ENCODE measurements around the gene IL1RN.

Gene IL1RN

GRCh38 chr2:113173542-113174375, 46.4 kb downstream of the IL1RN start, which contains the start of gene PSD4:
Gene PSD4, plus strand, starts transcription at chr2:113173971. Its CDS starts 8,486 bp downstream, at chr2:113182457.
- Histone ChIP-seq H3K27ac (ENCODE audit: low read depth, low read length) (no peak within 1 kb of the TSS), H3K9me3 (ENCODE audit: control insufficient read depth in 1 of 2, low read length in 2 of 2) (no peaks in the 10 kb centered on the region), H3K4me3 (ENCODE audit: low read depth in 1 of 2, low read length in 2 of 2) (peak within 1 kb of the TSS; percentile 69 to 72), H3K27me3 (ENCODE audit: control insufficient read depth in 1 of 2, insufficient read depth in 2 of 2, low read length in 2 of 2) (no peaks in the 10 kb centered on the region), H3K36me3 (ENCODE audit: control insufficient read depth in 1 of 2, insufficient read depth in 2 of 2, low read length in 2 of 2) (no peaks in the 10 kb centered on the region), H3K9ac (ENCODE audit: low read depth in 1 of 2, low read length in 2 of 2) (peak within 1 kb of the TSS in 1 of 2 donors; percentile 54), H3K4me1 (ENCODE audit: control insufficient read depth in 1 of 2, insufficient read depth in 2 of 2, low read length in 2 of 2) (peaks cover 40 to 41% of the 10 kb centered on the region in 2 donors)

- peaks cover 36 to 47% of the 10 kb centered on the region in 2 donors for H3K4me1 ChIP-seq (ENCODE audit: control insufficient read depth in 1 of 2, insufficient read depth in 2 of 2, low read length in 2 of 2)
- peak overlapping the region; percentile 69 to 72 for H3K4me3 ChIP-seq (ENCODE audit: low read depth in 1 of 2, low read length in 2 of 2)
- H3K9me3 ChIP-seq (ENCODE audit: control insufficient read depth in 1 of 2, low read length in 2 of 2), result no peaks in the 10 kb centered on the region
- no peak overlapping the region for H3K27ac ChIP-seq (ENCODE audit: low read depth, low read length)
- H3K36me3 ChIP-seq (ENCODE audit: control insufficient read depth in 1 of 2, insufficient read depth in 2 of 2, low read length in 2 of 2), result no peaks in the 10 kb centered on the region
- H3K27me3 ChIP-seq (ENCODE audit: control insufficient read depth in 1 of 2, insufficient read depth in 2 of 2, low read length in 2 of 2), result no peaks in the 10 kb centered on the region
- peak overlapping the region in 1 of 2 donors; percentile 54 for H3K9ac ChIP-seq (ENCODE audit: low read depth in 1 of 2, low read length in 2 of 2)
These were observed 47.0 kb downstream of the IL1RN start for GRCh38 chr2:113174376-113174750.

DNA sequence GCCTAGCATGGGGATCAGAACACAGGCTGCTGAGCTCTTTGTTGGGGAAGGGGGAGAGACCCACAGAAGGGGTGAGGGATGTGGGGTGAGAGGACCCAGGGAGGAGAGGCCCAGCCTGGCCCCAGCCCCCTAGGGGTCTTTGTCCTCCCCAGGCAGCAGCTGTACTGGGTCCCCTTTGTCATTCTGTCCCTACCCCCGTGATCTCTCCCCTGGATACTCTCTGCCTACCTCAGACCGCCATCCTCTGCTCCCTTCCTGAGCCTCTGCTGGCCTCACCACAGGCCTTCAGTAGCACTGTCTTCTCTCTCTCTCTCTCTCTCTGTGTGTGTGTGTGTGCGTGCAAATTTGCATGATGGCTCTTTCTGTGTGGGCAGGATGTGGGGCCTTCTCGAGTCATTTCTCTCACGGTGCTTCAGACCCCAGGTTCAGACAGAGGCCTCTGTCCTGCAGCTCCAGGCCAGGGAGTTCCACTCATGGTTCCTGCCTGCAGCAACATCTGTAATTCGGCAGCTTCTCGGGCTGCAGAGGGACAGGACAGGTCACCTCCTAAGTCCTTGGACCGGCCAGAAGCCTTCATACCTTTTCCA, 47.7 kb downstream of the IL1RN start:
- Histone ChIP-seq H3K4me3 (ENCODE audit: low read depth in 1 of 2, low read length in 2 of 2) (peak overlapping the region; percentile 69 to 72), H3K9me3 (ENCODE audit: control insufficient read depth in 1 of 2, low read length in 2 of 2) (no peaks in the 10 kb centered on the region), H3K27me3 (ENCODE audit: control insufficient read depth in 1 of 2, insufficient read depth in 2 of 2, low read length in 2 of 2) (no peaks in the 10 kb centered on the region), H3K36me3 (ENCODE audit: control insufficient read depth in 1 of 2, insufficient read depth in 2 of 2, low read length in 2 of 2) (no peaks in the 10 kb centered on the region), H3K4me1 (ENCODE audit: control insufficient read depth in 1 of 2, insufficient read depth in 2 of 2, low read length in 2 of 2) (peaks cover 44 to 52% of the 10 kb centered on the region in 2 donors), H3K27ac (ENCODE audit: low read depth, low read length) (no peak overlapping the region), H3K9ac (ENCODE audit: low read depth in 1 of 2, low read length in 2 of 2) (peak overlapping the region; percentile 15 to 54)

- no peaks in the 10 kb centered on the region for H3K9me3 ChIP-seq (ENCODE audit: control insufficient read depth in 1 of 2, low read length in 2 of 2)
- peaks cover 51 to 59% of the 10 kb centered on the region in 2 donors for H3K4me1 ChIP-seq (ENCODE audit: control insufficient read depth in 1 of 2, insufficient read depth in 2 of 2, low read length in 2 of 2)
- H3K27me3 ChIP-seq (ENCODE audit: control insufficient read depth in 1 of 2, insufficient read depth in 2 of 2, low read length in 2 of 2), result no peaks in the 10 kb centered on the region
- H3K27ac ChIP-seq (ENCODE audit: low read depth, low read length), result no peak overlapping the region
- H3K4me3 ChIP-seq (ENCODE audit: low read depth in 1 of 2, low read length in 2 of 2), result peak overlapping the region; percentile 69 to 72
- no peaks in the 10 kb centered on the region for H3K36me3 ChIP-seq (ENCODE audit: control insufficient read depth in 1 of 2, insufficient read depth in 2 of 2, low read length in 2 of 2)
- H3K9ac ChIP-seq (ENCODE audit: low read depth in 1 of 2, low read length in 2 of 2), result peak overlapping the region; percentile 15 to 21
These were observed 48.6 kb downstream of the IL1RN start for GRCh38 chr2:113175736-113176695.

DNA sequence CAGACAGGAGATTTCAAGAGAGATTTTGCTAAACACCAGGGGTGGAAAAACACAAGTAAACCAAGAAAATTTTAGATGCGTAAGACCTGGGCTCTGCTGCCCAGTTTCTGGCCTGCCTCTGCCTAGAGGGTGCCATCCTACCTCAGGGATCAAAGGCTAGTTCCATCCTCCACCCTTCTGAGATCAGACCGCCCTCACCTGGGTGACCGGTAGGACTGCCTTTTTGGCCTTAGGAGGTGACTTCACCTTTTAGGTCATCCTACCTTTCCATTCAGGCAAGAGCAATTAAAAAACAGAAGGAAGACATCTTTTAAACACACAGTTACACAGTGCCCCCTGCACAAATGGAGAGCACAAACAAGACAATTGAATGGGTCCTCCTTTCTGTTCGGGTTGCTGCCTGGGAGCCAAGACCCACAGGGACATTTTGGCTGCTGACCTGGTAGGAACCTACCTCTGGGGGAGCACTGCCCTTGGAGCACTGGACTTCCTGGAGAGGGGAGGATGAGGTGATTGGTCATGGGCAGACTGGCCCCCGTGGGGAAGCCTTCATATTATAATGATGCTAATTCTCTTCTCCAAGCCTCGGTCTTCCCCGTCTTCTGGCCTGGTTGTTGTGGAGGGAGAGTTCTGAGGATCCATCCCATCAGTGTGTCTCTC, 49.4 kb downstream of the IL1RN start:
- Histone ChIP-seq H3K27ac (ENCODE audit: low read depth, low read length) (no peak overlapping the region), H3K9me3 (ENCODE audit: control insufficient read depth in 1 of 2, low read length in 2 of 2) (no peaks in the 10 kb centered on the region), H3K4me1 (ENCODE audit: control insufficient read depth in 1 of 2, insufficient read depth in 2 of 2, low read length in 2 of 2) (peaks cover 59 to 67% of the 10 kb centered on the region in 2 donors), H3K4me3 (ENCODE audit: low read depth in 1 of 2, low read length in 2 of 2) (peak overlapping the region; percentile 69 to 72), H3K36me3 (ENCODE audit: control insufficient read depth in 1 of 2, insufficient read depth in 2 of 2, low read length in 2 of 2) (peaks cover 0 to 4% of the 10 kb centered on the region in 2 donors), H3K27me3 (ENCODE audit: control insufficient read depth in 1 of 2, insufficient read depth in 2 of 2, low read length in 2 of 2) (no peaks in the 10 kb centered on the region), H3K9ac (ENCODE audit: low read depth in 1 of 2, low read length in 2 of 2) (no peak overlapping the region)

GRCh38 chr2:113178069-113178746, 50.8 kb downstream of the IL1RN start:
- Histone ChIP-seq H3K4me3 (ENCODE audit: low read depth in 1 of 2, low read length in 2 of 2) (no peak overlapping the region), H3K27ac (ENCODE audit: low read depth, low read length) (no peak overlapping the region), H3K9ac (ENCODE audit: low read depth in 1 of 2, low read length in 2 of 2) (no peak overlapping the region), H3K9me3 (ENCODE audit: control insufficient read depth in 1 of 2, low read length in 2 of 2) (no peaks in the 10 kb centered on the region), H3K27me3 (ENCODE audit: control insufficient read depth in 1 of 2, insufficient read depth in 2 of 2, low read length in 2 of 2) (no peaks in the 10 kb centered on the region), H3K4me1 (ENCODE audit: control insufficient read depth in 1 of 2, insufficient read depth in 2 of 2, low read length in 2 of 2) (peaks cover 59 to 64% of the 10 kb centered on the region in 2 donors), H3K36me3 (ENCODE audit: control insufficient read depth in 1 of 2, insufficient read depth in 2 of 2, low read length in 2 of 2) (peaks cover 6 to 12% of the 10 kb centered on the region in 2 donors)

DNA sequence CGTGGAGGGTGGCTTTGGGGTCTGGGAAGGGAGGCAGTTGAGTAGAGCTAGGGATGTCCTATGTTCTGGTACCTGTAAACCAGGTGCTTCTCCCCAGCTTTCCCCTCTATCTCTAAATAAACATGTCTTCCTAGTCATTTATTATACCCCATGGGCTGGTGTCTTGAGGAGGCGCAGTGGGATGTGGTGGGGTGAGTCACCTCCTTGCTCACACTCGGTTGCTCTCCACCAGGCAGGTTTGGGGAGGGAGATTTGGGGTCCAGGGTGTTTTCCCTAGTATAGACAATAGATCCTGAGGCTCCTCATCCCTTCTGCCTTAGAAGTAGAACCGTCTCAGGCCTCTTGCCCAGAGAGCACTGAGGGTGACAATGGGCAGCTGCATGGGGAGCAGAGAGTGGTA, 51.5 kb downstream of the IL1RN start:
- no peak overlapping the region for H3K9ac ChIP-seq (ENCODE audit: low read depth in 1 of 2, low read length in 2 of 2)
- peaks cover 62 to 67% of the 10 kb centered on the region in 2 donors for H3K4me1 ChIP-seq (ENCODE audit: control insufficient read depth in 1 of 2, insufficient read depth in 2 of 2, low read length in 2 of 2)
- H3K9me3 ChIP-seq (ENCODE audit: control insufficient read depth in 1 of 2, low read length in 2 of 2), result no peaks in the 10 kb centered on the region
- no peaks in the 10 kb centered on the region for H3K27me3 ChIP-seq (ENCODE audit: control insufficient read depth in 1 of 2, insufficient read depth in 2 of 2, low read length in 2 of 2)
- no peak overlapping the region for H3K4me3 ChIP-seq (ENCODE audit: low read depth in 1 of 2, low read length in 2 of 2)
- peaks cover 11 to 15% of the 10 kb centered on the region in 2 donors for H3K36me3 ChIP-seq (ENCODE audit: control insufficient read depth in 1 of 2, insufficient read depth in 2 of 2, low read length in 2 of 2)
- no peak overlapping the region for H3K27ac ChIP-seq (ENCODE audit: low read depth, low read length)

- H3K9me3 ChIP-seq (ENCODE audit: control insufficient read depth in 1 of 2, low read length in 2 of 2), result no peaks in the 10 kb centered on the region
- no peaks in the 10 kb centered on the region for H3K27me3 ChIP-seq (ENCODE audit: control insufficient read depth in 1 of 2, insufficient read depth in 2 of 2, low read length in 2 of 2)
These were observed 52.1 kb downstream of the IL1RN start for GRCh38 chr2:113179446-113180045.

More at GRCh38 chr2:113179446-113180045, 52.1 kb downstream of the IL1RN start:
- Histone ChIP-seq H3K4me1 (ENCODE audit: control insufficient read depth in 1 of 2, insufficient read depth in 2 of 2, low read length in 2 of 2) (peaks cover 64 to 69% of the 10 kb centered on the region in 2 donors), H3K36me3 (ENCODE audit: control insufficient read depth in 1 of 2, insufficient read depth in 2 of 2, low read length in 2 of 2) (peaks cover 11 to 15% of the 10 kb centered on the region in 2 donors), H3K27ac (ENCODE audit: low read depth, low read length) (no peak overlapping the region), H3K4me3 (ENCODE audit: low read depth in 1 of 2, low read length in 2 of 2) (no peak overlapping the region), H3K9ac (ENCODE audit: low read depth in 1 of 2, low read length in 2 of 2) (no peak overlapping the region)
